Central memory CD8-positive, alpha-beta T cell (primary cell): ENCODE measurements around the gene HSPB1.
"Not testable (repeated sequence)": the region's sequence is repeated elsewhere in the genome, so short reads cannot be mapped to it uniquely, and the experiment has no call there.

Source experiments
- ATAC-seq: fragments of 150-1000 bp; cut with Tn5 transposase; replicated peaks from 2 replicates; pipeline ENCODE4 v1.10.0; 2022; ENCODE audit warnings: mild to moderate bottlenecking, moderate FRiP score, moderate number of reproducible peaks; ENCODE audit not compliant: poor library complexity, severe bottlenecking; ENCODE audit errors: extremely low read depth
- DNase-seq, 2 donors: peaks; one replicate each; pipeline ENCODE4 v3.0.0; 2021; ENCODE audit warnings: low spot score in 2 of 2
- H3K27ac Mint-ChIP-seq: one replicate; pipeline ENCODE4 v1.8.0; 2022; ENCODE audit warnings: low read depth, mild to moderate bottlenecking, moderate library complexity, mixed read lengths
- H3K27me3 Mint-ChIP-seq: one replicate; pipeline ENCODE4 v1.8.0; 2022; ENCODE audit warnings: mixed read lengths
- H3K36me3 Mint-ChIP-seq: one replicate; pipeline ENCODE4 v1.8.0; 2022; ENCODE audit warnings: mild to moderate bottlenecking, moderate library complexity, mixed read lengths; ENCODE audit not compliant: insufficient read depth
- H3K4me1 Mint-ChIP-seq: one replicate; pipeline ENCODE4 v1.8.0; 2022; ENCODE audit warnings: mixed read lengths
- H3K4me3 Mint-ChIP-seq: one replicate; pipeline ENCODE4 v1.8.0; 2022; ENCODE audit warnings: mild to moderate bottlenecking, moderate library complexity, mixed read lengths
- H3K9me3 Mint-ChIP-seq: one replicate; pipeline ENCODE4 v1.8.0; 2022; ENCODE audit warnings: mixed read lengths

The HSPB1 gene

GRCh38 chr7:76268376-76268775 lies 34.1 kb upstream of the HSPB1 start:
- H3K36me3 Mint-ChIP-seq: no peaks in the 10 kb centered on the region
- no peak overlapping the region for H3K27ac Mint-ChIP-seq
- no peaks in the 10 kb centered on the region for H3K9me3 Mint-ChIP-seq
- no peak for ATAC-seq
- H3K27me3 Mint-ChIP-seq: peaks cover 47% of the 10 kb centered on the region
- no peaks in the 10 kb centered on the region for H3K4me1 Mint-ChIP-seq
- no peak overlapping the region for H3K4me3 Mint-ChIP-seq
- DNase-seq: no peak

- Mint-ChIP-seq H3K27me3 (peaks cover 53% of the 10 kb centered on the region), H3K27ac (no peak overlapping the region), H3K4me1 (no peaks in the 10 kb centered on the region), H3K36me3 (no peaks in the 10 kb centered on the region), H3K9me3 (no peaks in the 10 kb centered on the region), H3K4me3 (no peak overlapping the region)
- ATAC-seq (no peak), DNase-seq (no peak)
These were observed 32.6 kb upstream of the HSPB1 start for GRCh38 chr7:76269895-76270294.

GRCh38 chr7:76271384-76271783 lies 31.1 kb upstream of the HSPB1 start:
- H3K27ac Mint-ChIP-seq, H3K4me1 Mint-ChIP-seq, H3K9me3 Mint-ChIP-seq, H3K36me3 Mint-ChIP-seq, ATAC-seq, H3K4me3 Mint-ChIP-seq, DNase-seq: not testable (repeated sequence)
- peaks cover 53% of the 10 kb centered on the region for H3K27me3 Mint-ChIP-seq

- no peak for ATAC-seq
- Mint-ChIP-seq H3K4me1 (no peaks in the 10 kb centered on the region), H3K4me3 (no peak overlapping the region), H3K27ac (no peak overlapping the region), H3K36me3 (no peaks in the 10 kb centered on the region), H3K27me3 (peaks cover 53% of the 10 kb centered on the region), H3K9me3 (no peaks in the 10 kb centered on the region)
- DNase-seq: no peak
These were observed 30.3 kb upstream of the HSPB1 start for GRCh38 chr7:76272142-76272541.

- H3K27me3 Mint-ChIP-seq: peaks cover 48% of the 10 kb centered on the region
- ATAC-seq (no peak), DNase-seq (no peak)
- no peak overlapping the region for H3K4me3 Mint-ChIP-seq
- no peaks in the 10 kb centered on the region for H3K36me3 Mint-ChIP-seq
- H3K4me1 Mint-ChIP-seq: no peaks in the 10 kb centered on the region
- no peaks in the 10 kb centered on the region for H3K9me3 Mint-ChIP-seq
- no peak overlapping the region for H3K27ac Mint-ChIP-seq
These were observed 29.5 kb upstream of the HSPB1 start for GRCh38 chr7:76272851-76273497.

GRCh38 chr7:76273503-76273902 lies 29.0 kb upstream of the HSPB1 start:
- DNase-seq (no peak), ATAC-seq (no peak)
- Mint-ChIP-seq H3K27me3 (peaks cover 42% of the 10 kb centered on the region), H3K9me3 (no peaks in the 10 kb centered on the region), H3K4me1 (no peaks in the 10 kb centered on the region), H3K27ac (no peak overlapping the region), H3K36me3 (no peaks in the 10 kb centered on the region), H3K4me3 (no peak overlapping the region)

- ATAC-seq (no peak), DNase-seq (no peak)
- Mint-ChIP-seq H3K4me1 (peaks cover 15% of the 10 kb centered on the region), H3K9me3 (no peaks in the 10 kb centered on the region), H3K27me3 (peaks cover 50% of the 10 kb centered on the region), H3K36me3 (peaks cover 2% of the 10 kb centered on the region), H3K4me3 (no peak overlapping the region), H3K27ac (no peak overlapping the region)
These were observed 23.9 kb upstream of the HSPB1 start for GRCh38 chr7:76278540-76278939.

GRCh38 chr7:76280408-76280807 lies 22.1 kb upstream of the HSPB1 start:
- Mint-ChIP-seq H3K9me3 (no peaks in the 10 kb centered on the region), H3K27me3 (peaks cover 61% of the 10 kb centered on the region), H3K36me3 (peaks cover 2% of the 10 kb centered on the region), H3K4me1 (peaks cover 15% of the 10 kb centered on the region), H3K27ac (peak overlapping the region; percentile 30), H3K4me3 (peak overlapping the region; percentile 68)
- ATAC-seq (no peak), DNase-seq (no peak)

- peaks cover 61% of the 10 kb centered on the region for H3K27me3 Mint-ChIP-seq
- peak overlapping the region; percentile 30 for H3K27ac Mint-ChIP-seq
- peaks cover 15% of the 10 kb centered on the region for H3K4me1 Mint-ChIP-seq
- H3K9me3 Mint-ChIP-seq: no peaks in the 10 kb centered on the region
- ATAC-seq (no peak), DNase-seq (no peak)
- H3K36me3 Mint-ChIP-seq: peaks cover 2% of the 10 kb centered on the region
- H3K4me3 Mint-ChIP-seq: peak overlapping the region; percentile 68
These were observed 21.3 kb upstream of the HSPB1 start for GRCh38 chr7:76281006-76281705.

GRCh38 chr7:76281706-76282343 lies 20.6 kb upstream of the HSPB1 start:
- Mint-ChIP-seq H3K27ac (no peak overlapping the region), H3K4me1 (peaks cover 15% of the 10 kb centered on the region), H3K27me3 (peaks cover 61% of the 10 kb centered on the region), H3K36me3 (peaks cover 2% of the 10 kb centered on the region), H3K4me3 (peak overlapping the region; percentile 75), H3K9me3 (no peaks in the 10 kb centered on the region)
- DNase-seq: no peak
- no peak for ATAC-seq

- no peak overlapping the region for H3K27ac Mint-ChIP-seq
- no peak for DNase-seq
- peaks cover 15% of the 10 kb centered on the region for H3K4me1 Mint-ChIP-seq
- peak overlapping the region; percentile 75 for H3K4me3 Mint-ChIP-seq
- ATAC-seq: no peak
- H3K9me3 Mint-ChIP-seq: no peaks in the 10 kb centered on the region
- peaks cover 2% of the 10 kb centered on the region for H3K36me3 Mint-ChIP-seq
- peaks cover 61% of the 10 kb centered on the region for H3K27me3 Mint-ChIP-seq
These were observed 19.9 kb upstream of the HSPB1 start for GRCh38 chr7:76282344-76283253.
